Breast epithelium (tissue), 4 donors: ENCODE results near the gene FES. TPM values are rescaled to one million over a fixed set of nuclear protein-coding genes. Genes with fewer than 3 reads are reported as not detected.

ENCODE experiments used
- DNase-seq, 2 donors: peaks; one replicate each; pipeline ENCODE4 v3.0.0-alpha.2; 2019; ENCODE audit warnings: low spot score in 2 of 2
- H3K27ac ChIP-seq, 2 donors: fragments of 200-600 bp; sonication (generic) in 1 of 2; one replicate each; pipeline ENCODE4 v1.5.1; 2016 to 2019; ENCODE audit warnings: mild to moderate bottlenecking in 1 of 2
- H3K27me3 ChIP-seq, 2 donors: fragments of 200-600 bp; sonication (generic) in 1 of 2; one replicate each; pipeline versions ENCODE4 v1.5.1 to v1.6.0; 2017 to 2019; ENCODE audit warnings: control low read depth in 1 of 2, mild to moderate bottlenecking in 1 of 2
- H3K36me3 ChIP-seq: fragments of 200-600 bp; one replicate; pipeline ENCODE4 v1.5.1; 2019
- H3K4me1 ChIP-seq, 2 donors: fragments of 200-600 bp; sonication (generic); one replicate each; pipeline ENCODE4 v1.5.1; 2016 to 2019; ENCODE audit warnings: control low read depth in 1 of 2
- H3K4me3 ChIP-seq, 3 donors: fragments of 200-600 bp; sonication (generic); 1 replicate in 2 of 3; 2 replicates in 1 of 3; pipeline ENCODE4 v1.5.1; 2016 to 2019; ENCODE audit warnings: mild to moderate bottlenecking in 3 of 3, moderate library complexity in 2 of 3
- H3K9me3 ChIP-seq, 2 donors: fragments of 200-600 bp; sonication (generic) in 1 of 2; one replicate each; pipeline ENCODE4 v1.5.1; 2016 to 2019; ENCODE audit warnings: control low read depth in 1 of 2
- CTCF ChIP-seq, 3 donors: fragments of 450-650 bp; IDR thresholded peaks; one replicate each; pipeline ENCODE4 v1.5.1; 2016 to 2017; ENCODE audit warnings: antibody characterized with exemption in 3 of 3, mild to moderate bottlenecking in 3 of 3, moderate library complexity in 3 of 3
- POLR2A ChIP-seq: fragments of 450-650 bp; IDR thresholded peaks from one replicate; pipeline ENCODE4 v1.6.1; 2016; ENCODE audit warnings: antibody characterized with exemption, mild to moderate bottlenecking, moderate library complexity
- POLR2AphosphoS5 ChIP-seq, 3 donors: sonication (generic); formaldehyde crosslinking; IDR thresholded peaks; one replicate each; pipeline ENCODE4 v1.6.1; 2017; ENCODE audit warnings: antibody characterized with exemption in 3 of 3
- intact Hi-C: fragments of 100-400 bp; cut with DNase I; formaldehyde crosslinking; loops from one replicate; pipeline ENCODE4 v1.15.1; 2023; ENCODE audit warnings: low total_unique reads
- total RNA-seq, 3 donors: library from RNA; depleted of rRNA; stranded (reverse); fragments of >200 nt; gene quantifications; one replicate each; pipeline ENCODE4 v1.1.0, GENCODE V29; 2016

Gene FES
- total RNA-seq, 3 donors from 2014 or later, result 41.4 to 54.7 (median 42.3) TPM

GRCh38 chr15:90934949-90935751 lies 50.8 kb downstream of the FES start, which contains the start of gene UNC45A:
TSS of gene UNC45A (plus strand) at chr15:90935285. CDS start at chr15:90935325, 40 bp downstream.
- peaks cover 4 to 14% of the 10 kb centered on the region in 2 donors for H3K4me1 ChIP-seq
- peak within 1 kb of the TSS; percentile 84 to 91 for H3K27ac ChIP-seq
- TF ChIP-seq CTCF (IDR thresholded peaks at IDR 0.05) (no peak), POLR2AphosphoS5 (IDR thresholded peaks at IDR 0.05) (peak in 1 of 3 donors; percentile 7), POLR2A (no peak)
- H3K27me3 ChIP-seq, result no peaks in the 10 kb centered on the region
- no peaks in the 10 kb centered on the region for H3K9me3 ChIP-seq
- intact Hi-C loops, result no loop called here
- peak; percentile 87 to 90 for DNase-seq
- H3K4me3 ChIP-seq, result peak within 1 kb of the TSS; percentile 65 to 93 (median 78)
- peaks cover 4% of the 10 kb centered on the region for H3K36me3 ChIP-seq

GRCh38 chr15:90936823-90937222 lies 52.5 kb downstream of the FES start:
- H3K4me1 ChIP-seq, result peaks cover under 1 to 4% of the 10 kb centered on the region in 2 donors
- no peak overlapping the region for H3K4me3 ChIP-seq
- TF ChIP-seq POLR2A (no peak), CTCF (IDR thresholded peaks at IDR 0.05) (no peak), POLR2AphosphoS5 (IDR thresholded peaks at IDR 0.05) (no peak)
- no peak overlapping the region for H3K27ac ChIP-seq
- peaks cover 6% of the 10 kb centered on the region for H3K36me3 ChIP-seq
- intact Hi-C loops, result loop anchor here (2.0 kb wide), 1 partner anchor 220 kb away; the partner anchor contains the start of gene BLM
- no peaks in the 10 kb centered on the region for H3K27me3 ChIP-seq
- no peak for DNase-seq
- H3K9me3 ChIP-seq, result no peaks in the 10 kb centered on the region

- intact Hi-C loops, result no loop called here
- Histone ChIP-seq H3K4me1 (peaks cover 0 to 4% of the 10 kb centered on the region in 2 donors), H3K27me3 (no peaks in the 10 kb centered on the region), H3K36me3 (peaks cover 17% of the 10 kb centered on the region), H3K9me3 (no peaks in the 10 kb centered on the region), H3K27ac (no peak overlapping the region), H3K4me3 (no peak overlapping the region)
- TF ChIP-seq POLR2A (no peak), POLR2AphosphoS5 (IDR thresholded peaks at IDR 0.05) (no peak), CTCF (IDR thresholded peaks at IDR 0.05) (no peak)
- no peak for DNase-seq
These were observed 54.0 kb downstream of the FES start for GRCh38 chr15:90938261-90938660.

- no peak for TF ChIP-seq POLR2AphosphoS5 (IDR thresholded peaks at IDR 0.05)
- TF ChIP-seq CTCF (IDR thresholded peaks at IDR 0.05), result no peak
- TF ChIP-seq POLR2A, result no peak
- no peak for DNase-seq
- Histone ChIP-seq H3K27ac (no peak overlapping the region), H3K36me3 (peaks cover 17% of the 10 kb centered on the region), H3K27me3 (no peaks in the 10 kb centered on the region), H3K4me1 (peaks cover 0 to 4% of the 10 kb centered on the region in 2 donors), H3K9me3 (no peaks in the 10 kb centered on the region), H3K4me3 (no peak overlapping the region)
- intact Hi-C loops, result no loop called here
These were observed 55.5 kb downstream of the FES start for GRCh38 chr15:90939756-90940155.

GRCh38 chr15:90941038-90941437 lies 56.7 kb downstream of the FES start:
- intact Hi-C loops, result no loop called here
- Histone ChIP-seq H3K36me3 (peaks cover 17% of the 10 kb centered on the region), H3K9me3 (no peaks in the 10 kb centered on the region), H3K4me3 (no peak overlapping the region), H3K4me1 (peaks cover 0 to 3% of the 10 kb centered on the region in 2 donors), H3K27ac (no peak overlapping the region), H3K27me3 (no peaks in the 10 kb centered on the region)
- no peak for TF ChIP-seq CTCF (IDR thresholded peaks at IDR 0.05)
- TF ChIP-seq POLR2AphosphoS5 (IDR thresholded peaks at IDR 0.05), result no peak
- no peak for TF ChIP-seq POLR2A
- no peak for DNase-seq
